GM18873 (cell line): ENCODE results near the gene SCGB3A1.

Experiments used
- ATAC-seq: cut with Tn5 transposase; IDR thresholded peaks from one replicate; pipeline ENCODE4 v1.9.1; 2021; ENCODE audit warnings: mild to moderate bottlenecking, moderate library complexity, moderate number of reproducible peaks; ENCODE audit not compliant: unreplicated experiment, low FRiP score

Gene SCGB3A1

DNA sequence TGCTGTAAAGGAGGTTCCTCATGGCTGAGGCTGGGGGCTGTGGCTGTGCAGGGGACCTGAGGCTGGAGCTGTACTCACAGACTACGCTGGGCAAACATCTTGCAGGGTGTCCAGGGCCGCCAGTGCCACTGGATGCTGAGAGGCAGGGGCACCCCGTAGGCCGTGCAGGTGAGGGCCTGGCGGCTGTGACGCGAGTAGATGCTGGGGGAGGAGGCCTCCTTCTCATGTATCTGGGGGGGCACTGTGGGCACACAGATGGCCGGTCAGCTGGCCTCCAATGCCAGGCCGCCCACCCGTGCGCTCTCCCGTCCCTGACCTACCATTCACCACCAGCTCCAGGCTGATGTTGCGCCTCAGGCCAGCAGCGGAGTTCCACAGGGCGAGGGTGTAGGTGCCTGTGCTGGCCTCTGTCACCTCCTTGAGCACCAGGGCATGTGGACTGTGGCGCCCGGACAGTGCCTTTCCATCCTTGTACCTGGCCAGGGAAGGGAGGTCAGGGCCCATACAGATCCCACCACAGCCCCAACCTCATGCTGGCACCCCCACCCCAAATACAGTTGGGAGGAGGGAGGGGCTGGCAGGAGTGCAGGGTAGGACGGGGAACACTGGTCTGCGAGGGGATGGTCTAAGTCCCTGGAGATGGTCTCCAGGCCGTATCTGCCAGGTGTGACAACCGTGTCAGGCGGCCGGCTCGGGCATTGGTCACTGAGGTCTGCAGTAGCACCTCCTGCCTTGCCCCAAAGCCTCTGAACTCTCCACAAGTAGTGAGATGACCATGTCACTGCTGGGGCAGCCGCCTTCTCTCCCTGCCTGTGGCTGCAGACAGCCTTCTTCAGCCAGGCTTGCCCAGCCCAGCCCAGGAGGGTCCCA, 34.7 kb upstream of the SCGB3A1 start:
- no peak for ATAC-seq

DNA sequence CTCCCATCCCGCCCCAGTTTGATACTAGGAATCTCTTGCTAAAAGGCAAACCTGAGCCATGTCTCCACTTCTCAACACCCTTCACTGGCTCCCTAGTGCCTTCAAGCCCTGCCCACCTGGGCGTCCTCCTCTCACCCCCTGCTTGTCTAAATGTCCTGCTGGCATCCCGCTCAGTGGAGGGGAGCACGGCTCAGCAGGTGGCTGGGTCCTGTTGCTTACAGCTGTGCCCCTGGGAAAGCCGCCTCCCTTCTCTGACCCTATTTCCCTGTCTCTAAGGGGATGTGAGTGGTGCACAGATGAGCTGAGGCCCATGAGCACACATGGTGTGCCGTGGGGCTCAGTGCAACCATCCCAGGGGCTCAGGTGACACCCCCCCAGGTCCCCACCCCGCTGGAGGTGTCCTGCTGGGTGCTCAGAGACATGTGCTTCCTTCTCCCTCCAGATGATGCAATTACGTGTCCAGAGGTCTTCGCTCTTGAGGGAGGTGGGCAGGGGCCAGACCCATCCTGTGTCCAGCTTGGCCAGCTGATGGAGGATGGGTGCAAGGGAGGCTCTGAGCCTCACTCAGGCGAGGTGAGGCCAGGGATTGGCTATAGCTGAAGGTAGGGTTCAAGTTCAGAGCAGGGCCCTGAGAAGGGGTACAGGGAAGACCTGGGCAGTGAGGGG, 34.0 kb upstream of the SCGB3A1 start:
- no peak for ATAC-seq

DNA sequence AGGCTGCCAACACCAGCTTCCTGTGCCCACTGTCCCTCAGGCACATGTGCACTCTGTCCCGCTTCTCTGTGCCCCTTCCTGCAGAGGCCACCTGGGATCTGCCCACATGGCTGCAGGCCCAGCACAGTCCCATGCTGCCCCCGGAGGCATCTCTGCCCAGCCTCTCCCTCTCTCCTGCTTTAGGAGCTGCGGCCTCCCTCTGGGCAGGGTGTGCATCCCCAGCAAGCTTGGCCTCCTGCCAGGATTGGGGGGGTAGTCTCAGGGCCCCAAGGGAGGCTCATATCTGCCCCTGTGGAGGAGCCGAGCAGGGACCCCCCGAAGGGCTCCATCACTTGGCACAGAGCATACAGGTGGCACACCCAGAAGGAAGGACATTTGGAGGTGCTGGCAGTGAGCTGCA, 33.3 kb upstream of the SCGB3A1 start:
- no peak for ATAC-seq

DNA sequence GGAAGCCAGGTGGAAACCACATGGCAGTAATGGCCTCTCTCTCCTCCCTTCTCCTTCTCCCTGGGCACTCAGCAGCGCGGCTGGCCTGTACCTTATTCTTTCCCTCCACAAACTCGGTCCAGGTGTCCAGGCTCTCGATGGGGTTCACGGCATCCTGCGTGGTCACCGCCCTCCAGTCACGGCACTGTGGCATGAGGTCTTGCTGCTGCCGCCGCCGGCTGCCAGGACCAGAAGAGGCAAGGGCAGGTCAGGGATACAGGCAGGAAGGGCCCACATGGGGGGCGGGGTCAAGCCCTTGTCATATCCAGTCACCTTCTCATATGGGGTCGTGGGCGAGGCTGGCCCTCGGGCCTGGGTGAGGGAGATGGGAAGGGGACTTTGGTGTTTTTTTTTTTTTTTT, 32.5 kb upstream of the SCGB3A1 start:
- ATAC-seq = no peak

DNA sequence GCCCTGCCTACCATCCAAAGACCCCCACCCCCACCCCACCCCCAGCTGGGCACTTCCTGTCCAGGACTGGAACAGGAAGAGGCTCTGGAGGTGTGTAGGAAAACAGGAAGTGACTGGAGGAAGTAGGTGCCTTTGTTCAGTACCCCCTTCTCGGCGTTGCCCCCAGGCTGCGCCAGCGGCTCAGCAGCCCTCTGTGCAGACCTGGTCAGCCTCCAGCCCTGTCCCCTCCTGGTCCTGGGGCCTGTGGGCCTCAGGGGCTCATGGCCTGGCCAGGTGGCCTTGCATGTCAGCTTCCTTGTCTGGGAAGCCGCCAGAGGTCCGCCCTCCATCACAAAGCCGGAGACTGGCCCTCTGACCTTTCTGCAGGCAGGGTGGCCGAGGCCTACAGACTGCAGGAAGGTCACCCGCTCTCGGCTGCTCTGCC, 32.1 kb upstream of the SCGB3A1 start:
- no peak for ATAC-seq

DNA sequence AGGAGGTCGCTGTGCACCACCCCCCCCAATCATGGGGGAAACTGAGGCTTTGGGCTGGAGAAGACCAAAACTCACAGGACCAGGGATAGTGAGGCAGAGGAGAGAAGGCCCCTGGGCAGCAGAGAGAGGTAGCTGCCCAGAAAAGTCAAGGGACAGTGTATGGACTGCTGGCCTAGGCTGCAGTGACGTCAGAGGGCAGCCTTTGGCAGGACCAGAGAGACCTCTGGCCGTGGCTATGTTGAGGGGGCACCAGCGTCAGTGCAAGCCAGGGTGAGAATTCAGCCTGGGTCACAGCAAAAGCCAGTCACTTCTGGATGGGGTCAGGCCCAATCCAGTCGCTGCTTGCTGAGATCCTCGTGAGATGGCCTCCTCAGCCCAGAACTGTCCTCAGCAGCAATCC, 31.6 kb upstream of the SCGB3A1 start:
- no peak for ATAC-seq

DNA sequence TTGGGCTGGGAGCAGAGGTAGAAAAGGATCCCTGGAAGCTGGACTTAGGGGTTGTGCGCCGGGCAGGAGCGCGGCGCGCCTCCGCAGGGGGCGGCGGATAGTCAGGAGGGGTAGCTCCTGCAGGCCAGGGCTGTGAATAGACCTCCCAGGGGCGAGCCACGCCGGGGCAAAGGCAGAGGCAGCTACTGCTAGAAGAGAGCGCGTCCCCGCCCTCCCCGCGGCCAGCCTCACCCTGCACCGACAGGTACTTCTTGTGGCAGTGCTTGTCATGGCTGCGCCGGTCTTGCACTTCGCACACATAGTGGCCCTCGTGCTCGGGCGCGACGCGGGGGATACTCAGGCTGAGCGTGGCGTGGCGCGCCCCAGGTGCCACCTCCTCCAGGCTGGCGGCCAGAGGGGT, 30.0 kb upstream of the SCGB3A1 start:
- ATAC-seq = no peak

DNA sequence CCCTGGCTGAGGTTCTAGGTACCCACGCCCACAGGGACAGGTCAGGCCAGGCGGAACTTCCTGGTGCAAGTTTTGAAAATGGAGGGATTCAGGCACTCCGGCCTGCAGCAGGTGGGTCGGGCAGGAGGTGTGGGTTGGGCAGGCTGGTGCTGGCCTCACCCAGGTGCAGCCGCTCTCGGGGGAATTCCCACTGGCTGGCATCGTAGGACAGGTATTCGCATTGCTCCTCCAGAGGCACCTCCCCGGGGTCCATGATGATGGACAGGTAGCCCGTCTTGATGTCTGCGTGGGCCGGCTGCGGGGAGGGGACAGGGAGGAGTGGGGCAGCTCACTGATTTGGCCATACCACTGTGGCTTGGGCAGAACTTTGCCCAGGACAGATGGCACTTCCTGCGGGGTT, 28.7 kb upstream of the SCGB3A1 start:
- no peak for ATAC-seq

DNA sequence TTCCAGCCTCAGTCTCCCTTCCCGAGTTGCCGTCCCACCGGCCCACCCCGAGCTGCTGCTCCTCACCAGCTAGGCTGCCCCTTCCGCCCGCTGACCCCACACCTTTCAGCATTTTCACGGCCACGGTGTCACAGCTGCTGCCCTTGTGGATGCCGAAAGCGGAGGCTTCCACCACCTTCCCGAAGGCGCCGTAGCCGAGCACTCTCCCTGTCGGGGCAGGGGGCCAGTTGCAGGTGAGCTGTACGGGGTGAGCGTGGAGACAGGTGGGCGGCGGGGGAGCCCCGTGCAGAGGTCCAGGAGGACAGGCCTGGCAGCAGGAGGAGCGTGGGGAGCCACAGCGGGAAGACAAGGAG, 28.2 kb upstream of the SCGB3A1 start:
- ATAC-seq = no peak

DNA sequence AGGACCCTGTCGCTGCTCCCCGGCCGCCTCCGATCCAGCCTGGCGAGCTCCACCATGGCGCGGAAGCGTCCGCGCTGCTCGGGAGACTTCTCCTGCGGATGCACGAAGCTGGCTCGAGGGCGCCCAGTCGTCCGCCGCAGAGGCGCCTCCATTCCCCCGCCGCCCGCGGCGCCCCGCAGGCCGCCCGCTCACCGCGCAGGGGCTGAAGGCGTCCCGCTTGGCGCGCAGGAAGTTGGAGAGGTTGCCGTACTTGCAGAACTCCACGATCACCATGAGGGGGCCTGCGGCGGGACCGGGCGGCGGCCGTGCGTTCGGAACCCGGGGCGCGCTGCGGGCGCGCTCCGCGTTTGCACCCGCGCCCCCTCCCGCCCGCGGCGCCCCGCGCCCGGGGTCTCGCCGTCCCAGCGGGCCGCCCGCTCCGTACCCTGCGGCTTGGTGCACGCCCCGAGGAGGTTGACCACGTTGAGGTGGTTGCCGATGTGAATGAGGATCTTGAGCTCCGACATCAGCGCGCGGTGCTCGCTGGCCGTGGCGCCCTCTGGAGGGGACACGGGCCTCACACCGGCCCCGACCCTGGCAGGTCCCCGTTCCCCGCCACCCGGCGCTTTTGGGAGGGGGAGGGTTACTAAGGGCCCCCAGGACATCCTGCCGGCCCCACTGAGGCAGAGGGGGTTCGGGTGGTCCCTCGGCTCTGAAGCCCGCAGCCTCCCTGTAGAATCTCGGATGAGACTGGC, 27.7 kb upstream of the SCGB3A1 start:
- no peak for ATAC-seq

DNA sequence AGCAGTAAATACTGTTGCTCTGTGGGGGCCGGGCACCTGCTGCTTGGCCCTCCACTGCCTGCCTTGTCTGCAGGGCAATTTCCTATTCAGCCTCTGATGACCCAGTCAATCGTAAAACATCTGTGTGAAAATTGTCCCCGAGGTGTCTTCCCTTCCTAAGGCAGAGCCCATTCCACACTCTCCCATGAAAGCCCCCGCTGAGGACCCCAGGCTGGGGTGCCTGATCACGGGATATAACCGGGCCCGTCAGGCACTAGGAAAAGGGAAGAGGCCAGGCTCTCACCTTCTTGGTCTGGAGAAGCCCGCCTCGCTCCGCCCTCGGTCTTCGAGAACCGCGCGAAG, 27.2 kb upstream of the SCGB3A1 start:
- ATAC-seq = no peak

DNA sequence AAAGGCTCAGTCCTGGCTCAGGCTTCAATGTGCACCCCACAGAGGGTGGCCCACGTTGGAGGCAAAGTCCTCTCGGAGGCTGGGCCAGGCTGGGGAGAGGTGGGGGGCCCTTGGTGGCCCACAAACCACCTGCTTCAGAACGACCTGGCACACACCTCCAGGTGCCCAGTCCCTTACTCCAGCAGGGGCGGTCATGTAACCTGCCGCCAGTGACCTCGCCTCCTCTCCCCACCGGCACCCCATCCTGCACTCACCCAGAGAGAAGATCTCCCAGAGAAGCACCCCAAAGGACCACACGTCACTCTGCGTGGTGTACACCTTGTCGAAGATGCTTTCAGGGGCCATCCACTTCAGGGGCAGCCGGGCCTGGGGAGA, 22.5 kb upstream of the SCGB3A1 start:
- no peak for ATAC-seq

DNA sequence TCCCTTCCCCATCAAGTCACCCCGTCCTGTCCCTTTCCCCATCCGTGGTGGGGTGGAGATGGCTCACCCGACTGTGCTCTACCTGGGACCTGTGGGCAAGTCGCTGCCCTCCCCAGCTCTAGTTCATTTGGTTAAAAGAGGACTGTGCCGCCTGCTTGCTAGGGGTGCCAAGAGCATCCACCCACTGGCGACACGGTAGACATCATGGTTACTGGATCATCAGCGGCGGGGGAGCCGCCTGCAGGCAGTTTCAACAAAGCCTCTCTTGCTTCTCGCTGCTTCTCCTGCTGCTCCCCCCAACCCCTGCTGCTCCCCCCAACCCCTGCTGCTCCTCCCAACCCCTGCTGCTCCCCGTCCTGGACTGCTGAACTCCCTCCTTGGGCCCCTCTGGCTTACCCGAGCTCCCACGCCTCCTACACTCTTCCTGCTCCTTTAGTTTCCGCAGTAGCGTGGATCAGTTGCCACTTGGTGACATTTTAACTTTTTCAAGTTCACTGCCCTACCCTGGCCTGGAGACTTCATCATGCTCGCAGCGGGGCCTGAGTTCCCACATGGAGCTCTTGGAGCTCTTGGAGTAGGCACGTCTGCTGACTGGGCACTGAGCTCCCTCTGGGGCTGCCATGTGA, 22.0 kb upstream of the SCGB3A1 start:
- no peak for ATAC-seq

DNA sequence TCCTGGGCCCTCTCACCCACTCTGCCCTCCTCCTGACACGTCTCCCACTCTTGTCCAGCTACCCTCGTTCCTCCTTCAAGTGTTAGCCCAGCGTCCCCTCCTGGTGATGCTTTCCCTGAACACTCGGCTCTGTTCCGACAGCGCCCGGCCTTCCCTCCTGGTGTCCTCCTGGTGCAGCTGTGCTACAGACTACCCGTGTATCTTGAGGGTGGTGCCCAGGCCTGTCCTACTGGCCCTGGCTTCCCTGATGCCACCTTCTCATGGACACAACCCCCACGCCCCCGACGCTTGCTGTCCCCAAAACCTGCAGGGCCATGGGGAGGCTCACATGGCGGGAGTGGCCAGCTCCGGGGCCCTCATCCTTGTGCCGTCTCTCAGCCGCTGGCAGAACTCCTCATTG, 21.4 kb upstream of the SCGB3A1 start:
- ATAC-seq = no peak

DNA sequence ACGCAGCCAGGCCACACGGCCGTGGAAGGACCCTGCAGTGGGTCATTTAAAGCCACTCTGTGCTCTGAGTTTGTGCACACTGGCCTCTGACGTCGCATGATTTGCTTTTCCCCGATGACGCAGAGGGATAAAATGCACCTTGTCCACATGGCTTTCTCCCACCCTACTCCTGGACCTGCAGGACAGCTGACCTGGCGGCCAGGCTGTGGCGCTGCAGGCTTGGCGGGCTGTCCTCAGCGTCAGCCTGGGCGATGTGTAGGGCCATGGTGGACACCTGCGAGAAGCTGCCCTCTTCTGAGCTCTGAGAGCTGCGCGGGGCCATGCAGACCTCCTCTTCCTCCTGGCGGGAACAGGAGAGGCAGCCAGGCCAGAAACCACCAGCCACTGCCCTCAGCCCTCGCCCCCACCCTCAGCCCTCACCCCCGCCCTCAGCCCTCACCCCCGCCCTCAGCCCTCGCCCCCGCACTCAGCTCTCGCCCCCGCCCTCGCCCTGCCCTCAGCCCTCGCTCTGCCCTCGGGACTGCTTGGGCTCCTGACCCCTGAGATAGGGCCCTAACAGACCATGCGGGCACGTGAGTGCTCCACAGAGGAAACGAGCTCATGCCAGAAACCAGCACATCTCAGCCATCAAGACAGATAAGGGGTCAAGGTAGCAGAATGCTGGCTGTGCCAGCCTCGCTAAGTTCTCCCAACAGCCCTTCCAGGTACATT, 20.0 kb upstream of the SCGB3A1 start:
- ATAC-seq = no peak

DNA sequence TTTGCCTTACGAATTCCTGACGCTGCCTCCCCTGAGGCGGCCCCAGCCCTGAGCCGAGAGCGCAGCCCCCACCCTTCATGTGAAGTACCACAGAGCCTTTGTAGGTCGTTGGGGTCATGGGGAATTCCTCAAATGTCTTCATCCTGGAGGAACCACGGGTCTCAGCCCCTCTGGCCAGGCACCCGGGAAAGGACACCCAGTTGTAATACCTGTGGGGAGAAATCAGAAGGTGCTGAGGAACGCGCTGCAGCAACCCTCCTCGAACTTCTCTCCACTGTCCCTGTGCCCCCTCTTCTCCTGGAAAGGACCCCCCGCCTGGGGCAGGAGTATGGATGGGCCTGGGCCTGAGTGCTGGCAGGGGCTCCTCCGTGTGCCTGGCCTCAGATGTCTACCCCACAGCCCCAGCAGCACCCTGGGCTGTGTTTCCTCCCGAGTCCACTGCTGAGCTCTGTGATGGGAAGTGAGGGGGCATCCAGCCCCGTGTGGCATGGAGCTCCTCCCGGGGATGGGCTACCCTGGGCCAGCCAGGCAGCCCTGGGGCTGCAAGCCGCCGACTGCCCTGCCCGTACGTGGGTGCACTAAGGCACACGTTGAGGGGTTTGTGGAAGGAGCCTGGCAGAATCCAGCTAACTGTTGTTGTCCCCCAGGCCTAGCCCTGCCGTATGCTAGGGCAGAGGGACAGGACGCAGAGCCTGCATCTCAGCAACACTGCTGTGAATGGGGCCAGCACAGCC, 18.7 kb upstream of the SCGB3A1 start:
- ATAC-seq = no peak

DNA sequence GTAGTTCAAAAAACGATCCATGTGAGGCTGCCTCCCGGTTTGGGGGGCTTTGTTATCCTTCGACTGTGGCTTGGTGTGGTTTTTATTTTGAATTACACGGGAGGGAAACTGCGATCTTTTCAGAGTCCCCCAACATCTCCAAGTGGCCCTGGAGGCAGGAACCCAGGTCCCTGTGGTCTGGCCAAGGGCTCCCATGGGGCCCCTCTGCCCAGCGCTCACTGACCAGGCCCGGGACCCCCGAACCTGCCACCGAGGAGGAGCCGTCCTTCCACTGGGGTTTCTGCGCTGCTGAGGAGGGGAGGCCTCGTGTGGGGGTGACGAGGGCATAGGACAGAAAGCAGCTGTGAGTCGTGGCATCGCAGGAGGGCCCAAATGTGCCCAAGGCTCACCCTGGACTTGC, 18.1 kb upstream of the SCGB3A1 start:
- no peak for ATAC-seq

DNA sequence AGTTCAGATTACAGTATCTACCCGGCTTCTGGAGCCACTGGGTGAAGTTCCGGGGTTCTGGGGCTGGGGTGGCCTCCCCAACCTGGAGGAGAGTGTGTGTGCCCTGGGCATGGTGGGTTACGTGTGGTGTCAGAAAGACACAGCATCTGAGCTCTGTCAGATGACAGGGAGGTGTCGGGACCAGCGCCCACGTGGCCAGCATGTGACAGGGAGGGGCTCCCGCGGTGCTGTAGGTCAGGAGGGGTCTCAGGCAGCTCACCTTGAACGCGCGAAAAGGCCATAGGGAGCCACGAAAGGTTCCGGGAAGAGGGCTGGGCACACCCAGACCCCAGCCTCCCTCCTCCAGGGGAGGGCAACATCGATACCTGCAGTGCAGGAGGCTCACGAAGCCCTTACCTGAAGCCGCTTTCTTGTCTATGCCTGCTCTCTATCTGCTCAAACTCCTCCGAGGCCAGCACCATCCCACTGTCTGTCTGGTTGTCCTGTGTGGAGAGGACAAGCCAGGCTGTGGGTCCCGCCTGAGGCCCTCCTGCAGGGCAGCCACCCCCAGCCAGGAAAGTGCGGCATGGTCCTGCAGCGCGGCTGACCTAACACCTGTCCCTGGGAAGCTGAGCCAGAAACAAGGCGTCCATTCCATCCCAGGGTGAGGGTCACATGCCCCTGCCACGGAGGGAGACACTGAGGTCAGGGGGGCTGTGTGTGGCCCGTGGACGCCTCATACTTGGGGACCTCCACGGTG, 17.4 kb upstream of the SCGB3A1 start:
- ATAC-seq = no peak

DNA sequence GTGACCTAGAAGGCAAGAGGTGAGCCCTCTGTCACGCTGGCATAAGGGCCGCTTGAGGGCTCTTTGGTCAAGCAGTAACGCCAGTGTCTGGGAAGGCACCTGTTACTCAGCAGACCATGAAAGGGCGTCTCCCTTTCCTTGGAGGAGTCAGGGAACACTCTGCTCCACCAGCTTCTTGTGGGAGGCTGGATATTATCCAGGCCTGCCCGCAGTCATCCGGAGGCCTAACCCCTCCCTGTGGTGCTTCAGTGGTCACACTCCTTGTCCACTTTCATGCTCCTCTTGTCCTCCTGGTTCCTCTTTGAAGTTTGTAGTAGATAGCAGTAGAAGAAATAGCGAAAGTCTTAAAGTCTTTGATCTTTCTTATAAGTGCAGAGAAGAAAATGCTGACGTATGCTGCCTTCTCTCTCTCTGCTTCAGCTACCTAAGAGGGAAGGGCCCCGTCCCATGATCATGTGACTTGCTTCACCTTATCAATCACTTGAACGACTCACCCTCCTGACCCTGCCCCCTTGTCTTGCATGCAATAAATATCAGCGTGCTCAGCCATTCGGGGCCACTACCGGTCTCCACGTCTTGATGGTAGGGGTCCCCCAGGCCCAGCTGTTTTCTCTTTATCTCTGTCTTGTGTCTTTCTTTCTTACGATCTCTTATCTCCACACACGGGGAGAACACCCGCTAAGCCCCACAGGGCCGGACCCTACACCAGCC, 16.7 kb upstream of the SCGB3A1 start:
- ATAC-seq = no peak
